Testis (tissue), 3 donors: Measurements from ENCODE around the gene SLC51A. TPM values are rescaled to one million over a fixed set of nuclear protein-coding genes. Genes with fewer than 3 reads are reported as not detected.

Experiments
- DNase-seq: peaks from one replicate; pipeline ENCODE4 v3.0.0-alpha.2; 2019
- H3K27ac ChIP-seq, 2 donors: fragments of 200-600 bp; sonication (generic); one replicate each; pipeline ENCODE4 v1.5.1; 2019
- H3K27me3 ChIP-seq: fragments of 200-600 bp; sonication (generic); one replicate; pipeline ENCODE4 v1.5.1; 2019
- H3K36me3 ChIP-seq: fragments of 200-600 bp; sonication (generic); one replicate; pipeline ENCODE4 v1.5.1; 2017; ENCODE audit warnings: low read depth; ENCODE audit errors: missing control alignments
- H3K4me1 ChIP-seq: fragments of 200-600 bp; sonication (generic); one replicate; pipeline ENCODE4 v1.5.1; 2019
- H3K4me3 ChIP-seq, 2 donors: fragments of 200-600 bp; sonication (generic); one replicate each; pipeline ENCODE4 v1.5.1; 2017 to 2019
- H3K9me3 ChIP-seq: fragments of 200-600 bp; sonication (generic); one replicate; pipeline ENCODE4 v1.5.1; 2017
- POLR2A ChIP-seq: fragments of 450-650 bp; IDR thresholded peaks from one replicate; pipeline ENCODE4 v1.6.1; 2017; ENCODE audit warnings: antibody characterized with exemption, mild to moderate bottlenecking, moderate library complexity
- WGBS, 2 donors: methylation state at CpG; one replicate each; pipeline ENCODE4 v1.1.5; 2018; 5-methylcytosine and 5-hydroxymethylcytosine counted together
- intact Hi-C: fragments of 100-400 bp; cut with DNase I; formaldehyde crosslinking; loops from one replicate; pipeline ENCODE4 v1.15.1; 2023; ENCODE audit warnings: low total_unique reads
- polyA plus RNA-seq: library from polyadenylated mRNA; stranded (reverse); fragments of 350-450 nt; fragmentation: Illumina TruSeq; extraction: RNeasy Lipid Tissue Mini Kit (QIAGEN cat#74804); gene quantifications from one replicate; pipeline ENCODE4 v1.2.3, GENCODE V29; 2014; ENCODE audit warnings: low read depth, low replicate concordance; ENCODE audit not compliant: insufficient read depth
- total RNA-seq, 2 donors: library from RNA; depleted of rRNA; stranded (reverse); fragments of >200 nt; gene quantifications; one replicate each; pipeline ENCODE4 v1.2.3, GENCODE V29; 2016
- TF ChIP-seq, protein P1 (sequence below), 3 experiments: fragments of 450-650 bp in 2 of 3; fragments of 200-600 bp in 1 of 3; sonication (generic) in 1 of 3; IDR thresholded peaks; one replicate each; pipeline ENCODE4 v1.5.1; 2016 to 2019; ENCODE audit warnings: antibody characterized with exemption in 3 of 3, mild to moderate bottlenecking in 2 of 3, moderate library complexity in 1 of 3

SLC51A gene
- total and polyA plus RNA-seq, 3 donors from 2014 or later = 27.2 to 60.6 (median 35.1) TPM

DNA sequence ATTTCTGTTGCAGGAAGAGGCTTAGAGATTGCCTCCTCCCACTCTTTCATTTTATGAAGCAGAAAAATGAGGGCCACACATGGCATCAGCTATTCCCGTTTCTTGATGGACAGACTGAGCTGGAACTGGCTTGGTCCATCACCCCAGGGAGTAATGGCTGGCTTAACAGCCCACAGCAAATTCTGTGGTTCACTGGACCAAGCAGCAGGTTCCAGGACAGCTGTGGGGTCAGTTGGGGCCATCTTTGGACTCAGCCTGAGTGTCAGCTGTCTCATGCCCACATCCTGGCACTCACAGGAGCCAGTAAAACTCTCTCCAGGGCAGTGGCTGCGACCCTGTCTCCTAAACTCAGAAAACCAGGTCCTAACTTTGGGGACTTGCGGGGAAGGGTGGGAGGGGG is 41.7 kb upstream of the SLC51A start:
- Histone ChIP-seq H3K4me3 (no peak overlapping the region), H3K9me3 (no peaks in the 10 kb centered on the region), H3K36me3 (no peaks in the 10 kb centered on the region), H3K27ac (no peak overlapping the region), H3K4me1 (peaks cover 5% of the 10 kb centered on the region), H3K27me3 (no peaks in the 10 kb centered on the region)
- no peak for DNase-seq
- no peak for TF ChIP-seq POLR2A
- TF ChIP-seq, protein P1, sequence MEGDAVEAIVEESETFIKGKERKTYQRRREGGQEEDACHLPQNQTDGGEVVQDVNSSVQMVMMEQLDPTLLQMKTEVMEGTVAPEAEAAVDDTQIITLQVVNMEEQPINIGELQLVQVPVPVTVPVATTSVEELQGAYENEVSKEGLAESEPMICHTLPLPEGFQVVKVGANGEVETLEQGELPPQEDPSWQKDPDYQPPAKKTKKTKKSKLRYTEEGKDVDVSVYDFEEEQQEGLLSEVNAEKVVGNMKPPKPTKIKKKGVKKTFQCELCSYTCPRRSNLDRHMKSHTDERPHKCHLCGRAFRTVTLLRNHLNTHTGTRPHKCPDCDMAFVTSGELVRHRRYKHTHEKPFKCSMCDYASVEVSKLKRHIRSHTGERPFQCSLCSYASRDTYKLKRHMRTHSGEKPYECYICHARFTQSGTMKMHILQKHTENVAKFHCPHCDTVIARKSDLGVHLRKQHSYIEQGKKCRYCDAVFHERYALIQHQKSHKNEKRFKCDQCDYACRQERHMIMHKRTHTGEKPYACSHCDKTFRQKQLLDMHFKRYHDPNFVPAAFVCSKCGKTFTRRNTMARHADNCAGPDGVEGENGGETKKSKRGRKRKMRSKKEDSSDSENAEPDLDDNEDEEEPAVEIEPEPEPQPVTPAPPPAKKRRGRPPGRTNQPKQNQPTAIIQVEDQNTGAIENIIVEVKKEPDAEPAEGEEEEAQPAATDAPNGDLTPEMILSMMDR (IDR thresholded peaks at IDR 0.05) = no peak
- WGBS, 2 donors = 91 to 93% methylated on average over 3 of the region's 3 CpGs
- intact Hi-C loops = no loop called here

DNA sequence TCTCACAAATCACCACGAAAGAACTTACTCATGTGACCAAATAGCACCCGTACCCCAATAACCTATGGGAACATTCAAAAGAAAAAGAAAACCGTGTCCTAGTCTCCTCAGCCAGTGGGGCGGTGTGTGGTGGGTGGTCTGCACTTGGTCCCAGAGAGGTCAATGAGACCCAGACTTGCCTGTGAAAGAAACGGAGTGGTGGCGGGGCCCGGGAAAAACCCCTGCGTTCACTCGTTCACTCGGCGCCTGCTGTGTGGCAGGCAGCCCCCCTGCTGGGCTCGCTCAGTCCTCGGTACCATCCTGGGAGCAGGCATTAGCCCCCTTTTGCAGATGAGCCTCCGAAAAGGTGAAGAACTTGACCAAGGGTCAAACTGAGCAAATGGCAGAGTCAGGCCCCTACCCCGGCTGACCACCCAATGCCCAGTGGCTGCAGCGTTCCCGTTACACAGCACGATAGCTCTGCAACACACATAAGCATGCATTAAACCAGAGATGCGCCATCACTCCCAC is 41.2 kb upstream of the SLC51A start:
- WGBS, 2 donors = 91% methylated on average over 15 to 19 of the region's 19 CpGs
- Histone ChIP-seq H3K36me3 (no peaks in the 10 kb centered on the region), H3K4me3 (no peak overlapping the region), H3K27me3 (no peaks in the 10 kb centered on the region), H3K27ac (no peak overlapping the region), H3K4me1 (peaks cover 7% of the 10 kb centered on the region), H3K9me3 (no peaks in the 10 kb centered on the region)
- no peak for DNase-seq
- intact Hi-C loops = no loop called here
- TF ChIP-seq, protein P1 (IDR thresholded peaks at IDR 0.05) = no peak
- TF ChIP-seq POLR2A = no peak

DNA sequence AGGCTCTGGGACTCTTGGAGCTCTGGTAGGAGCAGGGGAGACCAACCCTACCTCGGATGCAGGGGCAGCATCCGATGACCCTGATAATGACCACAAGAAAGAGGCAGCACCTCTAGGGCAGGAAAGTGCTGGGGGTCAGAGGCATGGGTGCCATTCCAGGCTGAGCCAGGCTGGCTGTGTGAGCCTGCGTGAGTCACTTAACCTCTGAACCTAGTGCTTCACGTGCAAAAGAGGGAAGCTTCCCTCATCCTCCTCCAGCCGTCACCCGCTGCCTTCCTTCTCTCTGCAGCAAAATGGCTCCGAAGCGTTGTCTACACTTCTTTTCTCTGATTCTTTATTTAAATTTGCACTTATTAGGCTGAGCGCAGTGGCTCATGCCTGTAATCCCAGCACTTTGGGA is 40.6 kb upstream of the SLC51A start:
- H3K4me1 ChIP-seq = peaks cover 7% of the 10 kb centered on the region
- WGBS, 2 donors = 91% methylated on average over 8 to 9 of the region's 9 CpGs
- intact Hi-C loops = no loop called here
- no peak overlapping the region for H3K27ac ChIP-seq
- TF ChIP-seq, protein P1 (IDR thresholded peaks at IDR 0.05) = no peak
- no peak for TF ChIP-seq POLR2A
- no peaks in the 10 kb centered on the region for H3K9me3 ChIP-seq
- DNase-seq = no peak
- no peak overlapping the region for H3K4me3 ChIP-seq
- H3K36me3 ChIP-seq = no peaks in the 10 kb centered on the region
- H3K27me3 ChIP-seq = no peaks in the 10 kb centered on the region

DNA sequence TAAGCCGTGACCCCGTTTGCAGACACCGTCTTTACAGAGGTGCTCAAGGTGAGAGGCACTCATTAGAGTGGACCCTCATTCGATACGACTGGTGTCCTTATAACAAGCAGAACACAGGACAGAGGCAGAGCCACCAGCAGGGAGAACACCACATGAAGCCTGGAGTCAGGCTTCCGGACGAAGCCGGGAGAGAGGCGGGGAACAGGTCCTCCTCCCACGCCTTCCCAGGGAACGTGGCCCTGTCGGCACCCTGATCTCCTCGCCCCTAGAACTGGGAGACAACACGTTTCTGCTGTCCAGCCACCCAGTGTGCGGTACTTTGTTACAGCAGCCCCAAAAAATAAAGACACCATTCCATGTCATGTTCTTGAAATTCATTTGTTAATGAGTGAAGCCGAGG is 38.8 kb upstream of the SLC51A start:
- no peak overlapping the region for H3K4me3 ChIP-seq
- H3K4me1 ChIP-seq = peaks cover 7% of the 10 kb centered on the region
- no peak overlapping the region for H3K27ac ChIP-seq
- WGBS, 2 donors = 47 to 71% methylated on average over 16 of the region's 16 CpGs
- TF ChIP-seq, protein P1 (IDR thresholded peaks at IDR 0.05) = no peak
- TF ChIP-seq POLR2A = no peak
- intact Hi-C loops = no loop called here
- H3K36me3 ChIP-seq = no peaks in the 10 kb centered on the region
- H3K27me3 ChIP-seq = no peaks in the 10 kb centered on the region
- H3K9me3 ChIP-seq = no peaks in the 10 kb centered on the region
- no peak for DNase-seq

DNA sequence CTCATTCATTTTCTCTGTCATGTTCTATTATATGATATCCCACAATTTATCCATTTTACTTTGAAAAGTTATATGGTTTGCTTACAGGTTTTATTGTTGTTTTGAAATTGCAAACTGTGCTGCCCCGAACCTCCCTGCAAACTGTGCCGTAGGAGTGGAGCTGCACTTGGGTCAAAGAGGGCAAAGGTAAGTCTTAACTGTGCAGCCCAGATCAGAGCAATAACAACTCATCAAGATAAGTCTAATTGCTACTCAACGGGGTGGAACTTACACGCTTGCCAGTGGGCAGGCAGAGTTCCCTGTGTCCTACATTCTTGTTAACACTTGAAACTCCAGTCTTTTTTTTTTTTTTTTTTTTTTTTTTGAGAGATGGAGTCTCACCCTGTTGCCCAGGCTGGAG is 38.4 kb upstream of the SLC51A start:
- DNase-seq = no peak
- TF ChIP-seq, protein P1 (IDR thresholded peaks at IDR 0.05) = no peak
- TF ChIP-seq POLR2A = no peak
- intact Hi-C loops = no loop called here
- no peak overlapping the region for H3K27ac ChIP-seq
- no peaks in the 10 kb centered on the region for H3K36me3 ChIP-seq
- no peak overlapping the region for H3K4me3 ChIP-seq
- peaks cover 7% of the 10 kb centered on the region for H3K4me1 ChIP-seq
- no peaks in the 10 kb centered on the region for H3K27me3 ChIP-seq
- no peaks in the 10 kb centered on the region for H3K9me3 ChIP-seq
- 44 to 51% methylated on average over 4 of the region's 4 CpGs for WGBS, 2 donors
